Measurements from ENCODE around the gene SDHAF1. TPM values are rescaled to one million over a fixed set of nuclear protein-coding genes. Genes with fewer than 3 reads are reported as not detected.

Gene SDHAF1
- total RNA-seq, 1 experiment from 2014 or later, result 16.0 TPM

DNA sequence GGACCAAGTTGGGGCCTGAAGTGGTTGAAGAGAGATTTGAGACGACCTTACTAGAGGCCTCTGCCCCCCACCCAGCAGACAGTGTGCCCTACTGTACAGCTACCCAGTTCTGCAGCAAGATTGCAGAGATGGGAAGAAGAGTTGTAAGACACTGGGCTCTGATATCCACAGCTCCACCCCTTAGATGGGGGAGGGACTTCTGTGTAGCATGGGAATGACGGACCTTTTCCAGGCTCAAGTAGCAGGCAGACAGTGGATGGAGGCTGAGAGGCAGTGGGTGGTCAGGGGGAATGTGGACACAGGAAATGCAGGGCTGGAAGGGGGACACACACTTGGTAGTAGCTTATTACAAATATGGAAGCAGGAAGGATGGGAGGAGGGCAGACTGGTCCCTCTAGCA is 45.9 kb upstream of the SDHAF1 start:
- Histone ChIP-seq H3K27me3 (ENCODE audit: insufficient read depth, low read length) (no peaks in the 10 kb centered on the region), H2BK120ac (ENCODE audit: low read depth, low read length, poor library complexity, severe bottlenecking) (no peak overlapping the region), H3K23me2 (ENCODE audit: insufficient read length, low read depth, low read length, poor library complexity, severe bottlenecking) (no peaks in the 10 kb centered on the region), H4K91ac (ENCODE audit: insufficient read length, low read depth, low read length) (no peak overlapping the region), H3K14ac (ENCODE audit: insufficient read depth, low read length) (no peak overlapping the region), H4K5ac (ENCODE audit: insufficient read length, low read depth, low read length) (no peak overlapping the region), H3K56ac (ENCODE audit: insufficient read length, low read depth, low read length) (no peak overlapping the region), H3T11ph (ENCODE audit: low read length) (no peak overlapping the region), H2BK5ac (ENCODE audit: insufficient read length, low read length) (no peak overlapping the region), H2BK20ac (ENCODE audit: low read depth, low read length, poor library complexity, severe bottlenecking) (no peak overlapping the region), H3K4ac (ENCODE audit: low read depth, low read length) (no peak overlapping the region), H3K4me2 (ENCODE audit: insufficient read depth, insufficient read length, low read length) (no peak overlapping the region), H3K79me1 (ENCODE audit: insufficient read depth, low read depth, low read length, poor library complexity, severe bottlenecking) (no peaks in the 10 kb centered on the region), H3K9ac (ENCODE audit: extremely low read depth, insufficient read length, low read length) (no peak overlapping the region), H2BK12ac (ENCODE audit: insufficient read length, low read depth, low read length) (no peak overlapping the region), H3K4me1 (ENCODE audit: insufficient read depth, low read length) (no peaks in the 10 kb centered on the region), H3K9me3 (ENCODE audit: control insufficient read depth, low read depth, low read length) (no peaks in the 10 kb centered on the region), H4K20me1 (ENCODE audit: control insufficient read depth, insufficient read depth, insufficient read length) (no peaks in the 10 kb centered on the region), H3K18ac (ENCODE audit: insufficient read length, low read depth, low read length) (no peak overlapping the region), H2AFZ (ENCODE audit: low read length) (no peak overlapping the region), H2AK5ac (ENCODE audit: insufficient read length, low read length) (no peak overlapping the region), H3K23ac (ENCODE audit: insufficient read length, low read depth, low read length) (no peak overlapping the region), H3K27ac (ENCODE audit: insufficient read length, low read depth, low read length) (no peak overlapping the region), H2BK15ac (ENCODE audit: low read depth, low read length) (no peak overlapping the region), H3K79me2 (ENCODE audit: insufficient read depth, low read length) (no peaks in the 10 kb centered on the region), H4K8ac (replicated peaks; ENCODE audit: insufficient read length, low read depth, low read length) (no peak overlapping the region)
- no peak for DNase-seq
- no CpG with 5 or more reads among the region's 2 CpGs for WGBS (ENCODE audit: extremely low coverage, insufficient read length, low lambda C conversion rate)
- TF ChIP-seq CTCF (conservative IDR thresholded peaks at IDR 0.05), result no peak
- Mint-ChIP-seq H3K27me3 (ENCODE audit: low read depth) (peaks cover 11% of the 10 kb centered on the region), H3K4me3 (no peak overlapping the region; a peak in 1 of 5 replicates), H3K27ac (no peak overlapping the region; a peak in 1 of 7 replicates), H3K9me3 (no peaks in the 10 kb centered on the region), H3K36me3 (ENCODE audit: insufficient read depth in 1 of 3, low read depth in 3 of 3) (peaks cover under 1 to 10% (median 7%) of the 10 kb centered on the region in 3 experiments), H3K4me1 (peaks cover 13 to 18% of the 10 kb centered on the region in 2 experiments)

All from H9 (cell line).